Hepatic stellate cell (primary cell): ENCODE measurements around the gene DRAXIN.

ENCODE experiments used
- DNase-seq: peaks from one replicate; pipeline ENCODE4 v3.0.0; 2011; ENCODE audit warnings: low spot score

DRAXIN gene

DNA sequence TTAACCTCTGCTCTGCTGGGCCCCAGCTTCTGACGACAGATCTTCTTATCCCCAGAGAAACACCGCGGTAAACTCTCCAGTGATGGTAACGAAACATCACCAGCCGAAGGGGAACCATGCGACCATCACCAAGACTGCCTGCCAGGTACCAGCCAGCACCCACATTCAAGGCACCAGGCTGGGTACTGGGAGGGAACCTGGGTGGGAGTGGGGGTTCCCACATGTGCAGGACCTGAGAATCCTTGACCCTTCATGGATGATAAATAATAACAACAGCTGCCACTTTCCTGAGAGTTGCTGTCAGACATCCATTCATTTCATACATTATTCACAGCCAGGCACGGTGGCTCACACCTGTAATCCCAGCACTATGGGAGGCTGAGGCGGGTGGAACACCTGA lies 20.8 kb downstream of the DRAXIN start:
- DNase-seq = no peak

DNA sequence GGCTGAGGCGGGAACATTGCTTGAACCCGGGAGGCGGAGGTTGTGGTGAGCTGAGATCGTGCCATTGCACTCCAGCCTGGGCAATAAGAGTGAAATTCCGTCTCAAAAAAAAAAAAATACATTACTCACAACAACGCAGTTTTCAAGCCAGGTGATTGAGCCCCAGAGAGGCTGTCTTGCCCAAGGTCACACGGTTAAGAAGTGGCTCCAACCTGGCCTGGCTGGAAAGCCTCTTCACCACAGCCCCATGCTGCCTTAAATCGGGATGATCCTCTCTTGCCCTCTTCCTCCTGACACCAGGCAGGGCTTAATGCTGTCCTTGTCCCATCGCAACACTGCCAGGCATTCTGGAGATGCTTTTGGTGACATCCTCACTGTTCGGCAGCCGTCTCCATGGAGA lies 21.6 kb downstream of the DRAXIN start:
- no peak for DNase-seq

DNA sequence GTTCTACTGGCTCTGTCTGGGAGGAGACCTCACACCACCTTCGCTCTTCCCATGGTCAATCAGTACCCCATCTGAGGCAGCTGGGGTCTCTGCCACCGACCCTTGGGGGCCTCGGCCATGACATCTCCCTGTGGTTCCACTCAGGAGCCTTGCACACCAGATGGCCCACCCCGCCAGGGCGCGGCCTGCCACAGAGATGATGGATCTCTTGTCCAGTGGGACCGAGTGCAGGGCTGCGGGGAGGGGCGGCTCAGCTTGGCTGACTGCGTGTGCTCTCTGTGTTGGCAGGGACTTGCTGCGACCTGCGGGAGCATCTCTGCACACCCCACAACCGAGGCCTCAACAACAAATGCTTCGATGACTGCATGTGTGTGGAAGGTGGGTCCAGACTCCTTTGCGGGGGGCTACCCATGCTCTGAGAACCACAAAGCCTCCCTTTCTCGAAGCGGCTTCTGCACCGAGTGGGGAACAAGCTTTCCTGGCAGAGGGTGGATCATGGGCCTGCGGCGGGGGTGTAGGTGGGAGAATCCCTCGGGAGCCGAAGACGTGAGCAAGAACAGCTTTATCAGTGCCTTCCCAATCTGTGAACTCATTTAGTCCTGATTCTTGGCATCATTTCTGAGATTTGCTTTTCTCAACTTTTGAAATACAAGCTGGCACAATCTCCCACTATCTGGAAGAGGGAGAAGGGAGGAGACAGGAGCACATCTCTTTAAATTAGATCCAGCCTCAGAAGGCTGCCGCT lies 23.5 kb downstream of the DRAXIN start:
- DNase-seq = no peak

DNA sequence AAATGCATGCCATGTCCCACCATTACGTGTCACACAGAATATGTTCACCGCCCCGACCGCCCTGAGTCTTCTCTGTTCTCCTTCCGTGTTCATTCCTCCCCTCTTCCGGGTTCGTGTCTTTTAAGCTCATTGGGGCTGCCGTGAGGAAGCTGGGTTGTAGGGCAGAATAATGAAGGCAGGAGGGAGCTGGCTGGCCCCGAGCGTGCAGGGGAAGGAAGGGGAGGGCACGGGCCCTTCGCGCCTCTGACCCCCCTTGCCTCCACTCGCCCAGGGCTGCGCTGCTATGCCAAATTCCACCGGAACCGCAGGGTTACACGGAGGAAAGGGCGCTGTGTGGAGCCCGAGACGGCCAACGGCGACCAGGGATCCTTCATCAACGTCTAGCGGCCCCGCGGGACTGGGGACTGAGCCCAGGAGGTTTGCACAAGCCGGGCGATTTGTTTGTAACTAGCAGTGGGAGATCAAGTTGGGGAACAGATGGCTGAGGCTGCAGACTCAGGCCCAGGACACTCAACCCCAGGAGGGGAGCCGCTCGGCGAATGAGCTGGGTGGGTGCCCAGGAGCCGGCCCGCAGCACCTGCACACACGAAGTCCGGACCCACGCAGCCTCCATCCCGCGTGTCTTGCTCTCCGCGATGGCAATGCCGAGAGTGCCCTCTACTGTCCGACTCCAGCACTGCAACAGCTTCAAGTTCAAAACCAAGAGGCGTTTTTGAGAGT lies 28.0 kb downstream of the DRAXIN start:
- DNase-seq = peak; percentile 62

DNA sequence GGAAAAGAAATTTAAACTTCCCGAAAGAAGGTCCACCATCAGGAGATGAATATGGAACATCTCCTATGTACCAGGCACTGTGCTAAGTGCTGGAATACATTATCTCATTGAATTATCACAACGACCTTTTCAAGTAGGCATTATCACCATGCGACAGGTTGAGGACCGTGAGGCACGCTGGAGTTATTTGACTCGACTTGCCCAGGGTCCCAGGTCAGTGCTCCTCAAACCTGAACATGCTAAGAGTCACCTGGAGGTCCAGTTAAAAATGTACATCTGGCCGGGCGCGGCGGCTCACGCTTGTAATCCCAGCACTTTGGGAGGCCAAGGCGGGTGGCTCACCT lies 28.5 kb downstream of the DRAXIN start:
- DNase-seq = no peak

DNA sequence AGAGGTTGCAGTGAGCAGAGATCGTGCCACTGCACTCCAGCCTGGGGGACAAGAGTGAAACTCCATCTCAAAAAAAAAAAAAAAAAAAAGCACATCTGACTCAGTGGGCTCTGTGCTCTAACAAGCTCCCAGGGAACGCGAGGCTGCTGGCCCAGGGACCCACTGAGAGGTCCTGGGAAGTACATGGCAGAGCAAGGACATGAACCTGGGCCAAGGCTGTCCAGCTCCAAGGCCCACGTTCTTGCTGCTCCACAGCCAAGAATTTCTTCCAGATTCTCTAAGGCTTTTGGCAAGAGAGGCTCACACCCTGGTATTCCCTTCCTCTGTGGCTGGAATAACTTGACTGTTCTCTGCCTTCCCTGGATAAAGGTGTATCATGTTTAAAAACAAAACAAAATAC lies 29.0 kb downstream of the DRAXIN start:
- no peak for DNase-seq

DNA sequence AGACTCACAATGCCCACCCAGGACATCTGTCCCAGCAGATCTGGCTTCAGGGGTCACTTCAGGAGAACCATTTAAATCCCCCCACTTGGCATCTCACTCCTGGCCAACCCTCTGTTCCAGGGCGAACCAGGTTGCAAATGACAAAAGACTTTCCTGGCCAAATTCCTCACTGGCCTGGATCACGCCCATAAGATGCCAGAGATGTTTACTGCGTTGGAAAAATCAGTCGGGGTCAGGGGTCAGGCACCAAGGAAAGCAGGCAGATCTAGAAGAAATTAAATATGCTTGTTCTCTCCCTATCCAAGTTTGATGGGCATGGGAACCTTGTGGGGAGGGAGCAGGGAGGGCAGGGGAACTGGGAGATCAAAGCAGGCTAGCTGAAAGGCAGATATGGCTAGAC lies 29.8 kb downstream of the DRAXIN start:
- DNase-seq = no peak

DNA sequence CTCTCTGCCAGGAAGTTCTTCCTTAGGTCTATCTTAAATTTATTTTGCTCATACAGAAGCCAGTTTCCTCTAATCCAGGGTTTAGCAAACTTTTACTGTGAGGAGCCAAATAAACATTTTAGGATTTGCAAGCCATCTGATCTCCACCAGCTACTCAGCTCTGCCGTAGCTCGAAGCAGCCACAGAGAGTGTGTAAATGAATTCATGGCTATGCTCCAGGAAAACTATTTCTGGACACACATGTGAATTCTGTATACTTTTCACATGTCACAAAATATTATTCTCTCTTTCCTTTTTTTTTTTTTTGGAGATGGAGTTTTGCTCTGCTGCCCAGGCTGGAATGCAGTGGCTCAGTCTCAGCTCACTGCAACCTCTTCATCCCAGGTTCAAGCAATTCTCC lies 31.0 kb downstream of the DRAXIN start:
- no peak for DNase-seq

DNA sequence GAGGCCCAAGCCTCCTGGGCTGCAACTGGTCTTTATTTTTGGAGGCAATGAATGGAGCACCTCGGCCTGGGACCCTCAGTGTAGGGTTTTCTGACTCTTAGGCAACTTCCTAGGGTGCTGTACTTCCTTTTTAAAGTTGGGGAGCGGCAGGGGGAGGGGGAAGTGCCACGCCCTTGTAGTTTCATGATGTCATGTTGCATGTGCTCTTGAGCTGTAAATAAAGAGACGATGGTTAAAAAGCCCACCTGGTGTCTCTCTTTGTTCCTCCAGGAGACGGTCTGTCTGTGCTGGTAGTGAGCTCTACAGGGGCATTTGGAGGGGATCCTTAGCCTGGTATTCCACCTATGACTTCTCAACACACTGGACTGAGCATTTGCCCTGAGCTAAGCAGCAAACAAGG lies 34.1 kb downstream of the DRAXIN start:
- DNase-seq = no peak

DNA sequence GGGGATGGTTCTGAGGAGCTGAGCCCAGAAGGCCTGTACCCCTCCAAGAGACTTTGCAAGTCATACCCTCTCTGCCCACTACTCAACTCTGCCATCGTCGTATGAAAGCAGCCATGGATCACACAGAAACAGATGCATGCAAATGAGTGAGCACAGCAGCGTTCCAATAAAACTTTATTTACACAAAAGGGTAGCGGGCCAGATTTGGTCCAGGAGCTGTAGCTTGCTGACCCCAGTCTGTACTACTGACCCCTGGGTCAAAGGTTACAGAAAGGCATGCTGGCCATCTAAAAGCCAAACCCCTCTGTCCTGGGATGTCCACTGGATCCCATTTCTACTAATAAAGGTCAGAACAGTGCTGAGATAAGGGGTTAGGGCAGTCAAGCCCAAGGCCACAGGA lies 35.6 kb downstream of the DRAXIN start:
- no peak for DNase-seq

DNA sequence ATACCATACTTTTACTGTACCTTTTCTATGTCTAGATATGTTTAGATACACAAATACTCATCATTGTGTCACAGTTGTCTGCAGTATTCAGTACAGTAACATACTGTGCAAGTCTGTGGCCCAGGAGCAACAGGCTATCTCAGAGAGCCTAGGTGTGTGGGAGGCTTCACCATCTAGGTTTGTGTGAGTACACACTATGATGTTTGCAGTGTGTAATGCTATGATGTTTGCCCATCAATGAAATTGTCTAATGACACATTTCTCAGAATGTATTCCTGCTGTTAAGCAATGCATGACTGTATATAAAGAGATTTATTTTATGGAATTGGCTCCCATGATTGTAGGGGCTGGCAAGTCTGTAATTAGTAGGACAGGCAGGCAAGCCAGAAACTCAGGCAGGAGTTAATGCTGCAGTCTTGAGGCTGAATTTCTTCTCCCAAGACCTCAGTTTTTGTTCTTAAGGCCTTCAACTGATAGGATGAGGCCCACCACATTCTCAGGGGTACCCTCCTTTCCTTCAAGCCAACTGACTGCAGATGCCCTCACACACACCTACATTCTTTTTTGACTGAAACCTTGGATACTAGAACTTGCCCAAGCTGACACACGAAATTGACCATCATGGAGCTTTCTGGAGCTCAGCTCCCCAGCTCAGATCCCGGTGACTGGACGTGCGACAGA lies 36.8 kb downstream of the DRAXIN start:
- no peak for DNase-seq

DNA sequence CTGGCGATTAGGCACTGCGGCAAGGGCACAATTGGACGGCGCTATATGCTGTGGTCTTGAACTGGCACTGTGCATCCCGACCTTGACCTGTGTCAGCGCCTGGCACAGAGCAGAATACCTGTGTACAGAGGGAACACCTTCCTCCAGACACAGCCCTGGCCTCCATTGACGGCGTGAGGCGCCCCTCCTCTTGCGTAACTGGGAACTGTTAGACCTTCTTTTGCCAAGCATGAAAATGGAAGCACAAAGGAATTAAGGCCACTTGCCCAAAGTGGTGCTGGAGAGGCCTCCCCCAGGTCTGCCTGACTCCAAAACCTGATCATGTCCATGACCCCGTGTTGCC lies 37.6 kb downstream of the DRAXIN start:
- no peak for DNase-seq

DNA sequence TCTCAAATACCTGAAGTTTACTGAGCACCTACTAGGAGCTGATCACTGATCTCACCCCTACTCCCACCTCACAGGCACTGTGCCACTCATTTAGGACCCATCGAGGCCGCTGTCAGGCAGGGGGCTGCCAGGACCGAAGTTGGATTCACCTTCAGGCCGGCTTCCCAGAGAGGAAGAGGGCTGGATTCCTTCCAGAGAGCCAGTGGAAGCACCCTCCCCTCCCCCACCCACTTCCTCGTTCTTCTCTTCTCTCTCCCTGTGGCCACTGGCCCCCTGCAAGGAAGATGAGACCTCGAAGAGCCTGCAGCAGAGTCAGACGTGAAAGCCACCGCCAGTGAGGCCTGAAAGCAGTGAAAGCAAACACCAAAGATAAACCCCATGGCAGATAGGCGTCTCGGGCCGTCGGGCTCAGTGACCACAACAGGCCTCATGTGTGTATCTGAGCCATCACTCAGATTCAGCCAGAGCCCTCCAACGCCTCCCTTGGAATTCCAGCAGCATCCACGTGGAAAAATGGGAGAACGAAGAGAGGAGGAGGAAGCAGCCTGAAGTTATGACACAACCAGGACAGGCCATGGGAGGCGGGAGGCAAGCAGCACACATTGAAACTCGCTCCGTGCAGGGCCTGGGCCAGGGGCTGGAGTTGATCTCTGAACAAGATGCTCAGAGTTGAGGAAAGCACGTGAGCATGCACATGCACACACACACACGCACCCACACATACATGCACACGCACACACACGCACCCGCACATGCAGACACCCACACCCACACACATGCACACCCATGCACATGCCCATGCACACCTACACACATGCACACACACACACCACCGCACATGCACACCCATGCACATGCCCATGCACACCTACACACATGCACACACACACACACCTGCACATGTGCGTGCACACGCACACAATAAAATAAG lies 38.3 kb downstream of the DRAXIN start:
- DNase-seq = no peak

DNA sequence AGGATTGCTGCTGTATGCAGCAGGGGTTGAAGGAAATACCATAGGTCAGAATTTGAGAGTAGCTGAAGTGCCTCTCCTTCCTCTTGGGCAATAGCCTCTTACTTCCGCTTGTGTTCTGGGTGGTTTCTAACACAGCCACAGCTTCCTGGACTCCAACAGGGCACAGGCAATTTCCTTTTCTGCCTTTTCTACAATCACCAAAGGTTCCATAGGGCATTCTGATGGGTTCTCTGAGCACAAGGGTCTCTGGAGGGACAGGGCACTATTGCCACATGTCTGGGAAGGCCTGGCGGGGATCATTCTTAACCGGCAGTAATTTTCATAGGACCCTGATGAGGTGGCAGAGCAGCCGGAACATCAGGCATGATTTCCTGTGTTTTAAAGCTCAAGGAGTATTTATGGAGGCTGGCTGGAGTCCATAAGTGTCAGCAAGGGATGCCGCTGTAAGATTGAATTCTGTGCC lies 39.0 kb downstream of the DRAXIN start:
- peak; percentile 45 for DNase-seq

DNA sequence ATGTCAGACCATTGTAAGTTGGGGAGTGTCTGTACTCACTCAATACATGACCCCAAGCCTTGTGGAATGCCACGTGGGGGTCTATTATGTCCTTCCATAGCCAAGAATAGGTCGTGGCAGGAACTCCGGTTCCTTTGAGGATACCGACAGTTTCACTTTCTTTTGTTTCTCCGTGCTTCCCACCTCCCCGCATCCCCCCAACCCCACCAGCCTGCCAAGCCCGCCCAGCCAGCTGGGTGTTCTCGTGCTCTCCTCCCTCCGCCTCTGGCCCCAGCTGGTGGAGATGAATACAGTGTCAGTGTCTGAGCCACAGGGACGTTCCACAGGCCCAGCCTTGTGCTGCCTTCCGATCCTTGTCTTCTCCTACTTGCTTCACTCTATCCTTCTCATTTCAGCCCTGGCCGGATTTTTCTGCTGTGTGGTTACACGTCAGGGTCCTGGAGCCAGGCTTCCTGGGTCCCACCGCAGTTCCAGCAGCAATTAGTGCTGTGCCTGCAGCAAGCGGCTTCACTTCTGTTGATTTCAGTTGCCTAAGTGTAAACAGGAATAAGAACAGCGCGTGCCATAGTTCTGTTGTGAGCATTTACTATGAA lies 40.3 kb downstream of the DRAXIN start:
- peak; percentile 82 for DNase-seq

DNA sequence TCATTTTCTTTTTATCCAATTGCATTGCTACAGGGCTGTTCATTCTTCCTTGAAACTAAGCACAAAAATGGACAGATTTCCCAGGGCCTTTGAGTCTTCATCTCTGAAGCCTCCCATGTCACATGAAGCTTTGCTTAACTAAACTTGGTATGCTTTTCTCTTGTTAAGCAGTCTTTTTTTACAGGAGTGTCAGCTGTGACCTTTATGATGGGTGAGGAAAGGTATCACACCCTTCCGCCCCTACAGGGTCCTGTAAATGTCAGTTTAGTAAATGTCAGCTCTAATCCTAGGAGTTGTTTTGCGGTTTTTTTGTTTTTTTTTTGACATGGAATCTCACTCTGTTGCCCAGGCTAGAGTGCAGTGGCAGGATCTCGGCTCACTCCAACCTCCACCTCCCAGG lies 41.8 kb downstream of the DRAXIN start:
- no peak for DNase-seq

DNA sequence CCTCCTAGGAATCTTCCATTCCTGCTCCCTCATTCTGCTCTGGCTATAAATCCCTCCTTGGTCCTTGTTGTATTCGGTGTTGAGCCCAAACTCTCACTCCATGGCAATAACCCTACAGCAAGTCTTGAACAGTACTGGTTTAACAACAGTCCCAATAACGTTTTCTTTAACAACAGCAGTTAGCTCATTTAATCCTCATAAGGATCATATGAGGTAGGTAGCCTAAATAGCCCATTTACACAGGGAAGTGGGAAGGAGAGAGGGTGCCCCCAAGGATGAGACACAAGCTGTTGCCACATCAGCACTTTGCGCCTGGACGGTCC lies 44.0 kb downstream of the DRAXIN start:
- DNase-seq = no peak

DNA sequence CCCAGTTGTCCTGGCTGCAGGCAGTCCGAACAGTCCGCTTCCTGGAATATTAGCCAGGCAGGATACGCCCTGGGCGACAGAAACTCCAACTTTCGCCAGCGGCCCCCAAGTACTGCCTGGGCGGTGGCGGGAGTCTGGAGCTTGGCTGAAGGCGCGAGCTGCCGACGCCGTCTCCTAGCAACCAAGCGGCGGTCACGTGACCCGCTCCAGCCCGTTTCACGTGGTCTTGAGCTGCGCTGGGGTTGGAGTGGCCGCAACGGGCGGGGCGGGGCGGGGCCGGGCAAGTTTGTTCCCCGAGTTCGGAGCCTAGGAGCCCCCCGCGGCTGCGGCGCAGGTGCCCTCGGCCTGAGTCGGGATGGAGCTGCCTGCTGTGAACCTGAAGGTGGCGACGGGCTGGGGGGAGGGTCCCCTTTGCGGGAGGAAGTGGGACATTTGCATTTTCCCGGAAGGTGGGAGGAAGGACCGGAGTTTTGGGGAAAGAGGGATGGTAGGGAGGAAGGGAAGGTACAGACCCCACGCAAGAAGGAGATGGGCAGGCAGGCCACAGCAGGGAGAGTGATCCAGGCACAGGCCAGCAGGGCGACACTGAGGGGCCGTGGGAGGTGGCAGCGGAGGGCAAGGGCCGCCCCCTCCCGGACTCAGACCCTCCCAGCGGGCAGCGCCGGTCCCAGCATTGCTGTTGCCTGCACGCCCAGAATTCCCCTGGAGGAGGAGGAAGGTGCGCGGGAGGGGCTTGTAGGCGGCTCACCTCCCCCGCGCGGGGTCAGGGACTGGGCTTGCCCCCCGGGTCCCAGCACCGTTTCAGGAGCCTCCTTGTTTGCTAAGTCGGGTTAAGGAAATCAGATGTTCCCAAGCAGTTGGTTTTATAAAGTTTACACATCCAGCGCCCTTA lies 44.6 kb downstream of the DRAXIN start, which contains the start of gene AGTRAP:
AGTRAP (plus strand) TSS at position 283 of the 892 bp plus-strand sequence; CDS start at position 356, 73 bp downstream.
- DNase-seq = peak; percentile 93

DNA sequence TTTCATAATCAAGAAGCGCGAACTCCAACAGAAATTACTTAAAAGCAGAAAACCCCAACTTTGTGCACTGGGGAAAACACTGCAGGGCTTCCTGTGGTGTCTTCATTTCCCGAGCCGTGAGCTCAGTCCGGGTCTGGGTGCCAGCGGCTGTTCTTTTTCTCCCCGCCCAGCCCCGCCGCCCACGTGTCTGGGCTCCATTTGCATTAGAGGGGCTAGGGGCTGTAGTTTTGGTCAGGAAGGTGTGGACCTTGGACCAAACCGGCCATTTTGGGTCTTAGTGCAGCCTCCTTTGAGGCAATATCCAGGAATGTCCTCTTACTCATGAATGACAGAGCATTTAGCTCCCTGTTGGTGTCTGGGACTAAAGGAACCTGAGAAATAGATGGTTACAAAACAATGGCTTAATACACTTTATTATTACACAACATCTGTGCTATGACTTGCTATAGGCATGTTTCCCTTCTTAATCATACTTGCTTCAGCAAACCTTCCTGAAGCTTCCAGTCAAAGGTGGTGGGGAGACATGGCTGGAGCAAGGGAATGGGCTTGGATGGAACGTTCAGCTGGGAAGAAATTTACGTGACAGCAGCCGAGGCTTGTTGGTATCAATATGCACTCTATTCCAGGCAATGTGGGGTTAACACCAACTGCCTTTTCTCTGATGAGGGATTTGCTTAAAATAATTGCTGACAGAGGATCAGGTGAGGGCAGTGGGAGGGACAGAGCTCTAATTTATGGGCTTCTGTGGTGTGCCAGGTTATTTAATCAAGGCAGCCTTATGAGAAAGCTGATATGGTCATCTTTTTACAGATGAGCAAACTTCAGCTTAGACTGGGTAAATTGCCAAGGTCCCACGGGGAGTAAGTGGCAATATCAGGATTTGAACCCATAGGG lies 45.5 kb downstream of the DRAXIN start:
- peak; percentile 62 for DNase-seq

DNA sequence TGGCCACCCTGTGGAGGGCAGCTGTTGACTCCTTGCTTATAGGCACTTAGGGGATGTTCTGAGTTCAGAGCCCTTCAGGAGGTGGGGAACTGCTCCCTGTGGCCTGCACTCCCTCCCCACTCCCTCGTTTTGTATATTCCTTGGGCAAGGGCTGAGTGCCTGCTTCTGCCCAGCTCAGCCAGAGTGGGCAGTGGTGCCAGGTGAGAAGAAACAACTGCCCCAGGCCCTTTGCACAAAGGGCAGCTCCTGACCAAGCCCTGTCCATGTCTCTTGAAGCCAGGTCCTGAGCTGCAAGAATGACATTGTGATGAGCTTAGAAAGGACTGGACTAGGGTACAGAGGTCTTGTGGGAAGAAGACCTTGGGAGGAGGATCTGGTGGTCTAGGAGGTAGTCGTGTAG lies 46.6 kb downstream of the DRAXIN start:
- no peak for DNase-seq
